ENCODE results near the gene SRR. TPM values are rescaled to one million over a fixed set of nuclear protein-coding genes. Genes with fewer than 3 reads are reported as not detected.

Gene SRR
- total and polyA plus RNA-seq, 2 donors (not counting 3 experiments of a cell fraction or from before 2014, with no cell fraction given), result 13.7 to 20.1 TPM

DNA sequence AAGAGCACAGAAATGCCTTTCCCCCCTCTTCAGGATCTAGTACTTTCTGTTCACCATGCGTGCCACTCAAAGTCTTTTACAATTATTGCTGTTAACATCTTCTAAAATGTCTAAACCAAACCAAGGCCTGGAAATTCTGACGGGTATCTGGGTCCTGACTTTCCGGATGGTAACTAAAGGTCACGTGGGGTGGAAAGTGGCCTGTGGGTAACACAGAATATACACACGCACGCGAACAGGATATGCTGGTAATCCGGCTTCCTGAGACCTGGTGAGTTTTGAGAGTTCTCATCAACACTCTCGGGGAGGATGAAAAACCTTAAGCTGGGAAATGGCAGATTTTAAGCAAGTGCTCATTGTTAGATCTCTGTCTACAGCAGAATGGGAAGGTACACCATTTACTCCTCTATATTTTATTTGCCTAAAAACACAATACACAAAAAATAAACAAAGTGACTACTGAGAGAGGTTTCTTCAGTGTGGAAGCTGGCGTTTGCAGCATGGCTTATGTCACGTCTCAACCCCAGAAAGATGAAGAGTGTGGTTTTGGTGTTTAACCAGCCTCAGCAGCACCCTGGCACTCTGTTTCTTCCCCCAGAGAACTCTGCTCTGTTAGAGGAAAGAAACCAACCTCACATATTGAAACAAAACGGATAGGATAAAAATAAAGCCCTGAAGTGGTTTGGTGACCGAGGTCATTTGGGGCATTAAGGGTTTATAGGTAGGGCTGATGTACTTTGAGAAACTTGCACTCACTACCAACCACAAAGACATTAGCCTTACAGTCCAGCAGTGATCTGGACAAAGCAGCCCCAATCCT is 37.5 kb upstream of the SRR start:
- no peak for TF ChIP-seq GATA2 (IDR thresholded peaks at IDR 0.05; ENCODE audit: insufficient read depth, insufficient read length, low read depth, low read length)
- no peak for TF ChIP-seq POLR2A (IDR thresholded peaks at IDR 0.05; ENCODE audit: low read depth, low read length)
- no peak for TF ChIP-seq FOS (IDR thresholded peaks at IDR 0.05; ENCODE audit: borderline replicate concordance, insufficient read depth, low read length)
- no peak for TF ChIP-seq POLR2AphosphoS5 (IDR thresholded peaks at IDR 0.05; ENCODE audit: insufficient read depth, low read depth, low read length)
- TF ChIP-seq, protein P1, sequence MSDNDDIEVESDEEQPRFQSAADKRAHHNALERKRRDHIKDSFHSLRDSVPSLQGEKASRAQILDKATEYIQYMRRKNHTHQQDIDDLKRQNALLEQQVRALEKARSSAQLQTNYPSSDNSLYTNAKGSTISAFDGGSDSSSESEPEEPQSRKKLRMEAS (IDR thresholded peaks at IDR 0.05; ENCODE audit: insufficient read depth, insufficient read length), result no peak
- no peak overlapping the region for H3K4me2 ChIP-seq (ENCODE audit: insufficient read depth, low read length)
- intact Hi-C loops (cut with micrococcal nuclease) (no loop called here), dilution Hi-C loops (cut with MboI; ENCODE audit: extremely low pct_ligation_motif_present, low sequenced_read_pairs) (no loop called here)
- no peaks in the 10 kb centered on the region for H3K4me1 ChIP-seq (ENCODE audit: control insufficient read depth, extremely low read depth, insufficient read depth, low read length)
- no peak overlapping the region for H3K27ac ChIP-seq (ENCODE audit: insufficient read depth, low read depth, low read length)
- FAIRE-seq (no peak), DNase-seq (ENCODE audit: low read depth, low spot score) (peak; percentile 49)
- no peak overlapping the region for H3K4me3 ChIP-seq (replicated peaks in 1 of 3; ENCODE audit: insufficient read depth in 1 of 3, low read depth in 1 of 3, low read length in 3 of 3)
- ChIA-PET CTCF (interaction anchor here (0.6 to 1.9 kb wide), 6 partner anchors 12 to 237 kb away, joined by 3 to 11 read pairs (median 3); partner anchors contain the start of gene HIC1), POLR2A (no interaction called here)
- no peak overlapping the region for H2AFZ ChIP-seq (ENCODE audit: low read depth, low read length)
- H3K27me3 ChIP-seq (ENCODE audit: control insufficient read depth in 2 of 2, insufficient read depth in 2 of 2, low read length in 2 of 2), result no peaks in the 10 kb centered on the region
- H4K20me1 ChIP-seq (replicated peaks; ENCODE audit: control insufficient read depth, extremely low read depth, insufficient read depth, low read length), result no peaks in the 10 kb centered on the region
- BruUV-seq (replicated peaks), result no TSS peak
- H3K9me1 ChIP-seq (replicated peaks; ENCODE audit: control insufficient read depth, extremely low read depth, insufficient read depth, low read length), result no peaks in the 10 kb centered on the region
- H3K79me2 ChIP-seq (ENCODE audit: control insufficient read depth, insufficient read depth, low read length), result peaks cover 2% of the 10 kb centered on the region
- H3K9ac ChIP-seq (replicated peaks; ENCODE audit: extremely low read depth, insufficient read depth, low read length), result no peak overlapping the region
- no peaks in the 10 kb centered on the region for H3K9me3 ChIP-seq (replicated peaks; ENCODE audit: control insufficient read depth, insufficient read depth, low read length)
- H3K36me3 ChIP-seq (ENCODE audit: control insufficient read depth in 2 of 2, extremely low read depth in 1 of 2, insufficient read depth in 2 of 2, low read length in 2 of 2), result peaks cover 0 to 3% of the 10 kb centered on the region in 2 experiments

DNA sequence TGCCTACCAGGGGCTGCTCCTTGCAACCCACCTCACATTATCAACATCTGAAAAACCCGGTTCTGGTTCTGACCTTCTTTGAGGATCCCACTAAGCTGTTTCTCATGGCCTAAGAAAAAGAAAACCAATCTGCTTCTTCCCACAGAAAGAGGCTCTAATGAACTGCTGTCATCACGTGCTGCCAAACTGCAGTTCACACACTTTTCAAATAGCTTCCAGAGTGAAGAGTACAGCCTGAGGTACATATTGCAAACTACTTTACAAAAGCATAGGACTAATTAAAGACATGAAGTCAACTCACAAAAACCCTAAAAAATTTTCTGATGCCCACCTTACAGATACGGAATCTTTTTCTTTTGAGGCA is 36.9 kb upstream of the SRR start:
- no peaks in the 10 kb centered on the region for H3K79me2 ChIP-seq (ENCODE audit: control insufficient read depth, insufficient read depth, low read length)
- no peak overlapping the region for H2AFZ ChIP-seq (ENCODE audit: low read depth, low read length)
- no peak overlapping the region for H3K27ac ChIP-seq (ENCODE audit: insufficient read depth, low read depth, low read length)
- intact Hi-C loops (cut with micrococcal nuclease), result no loop called here
- no peaks in the 10 kb centered on the region for H3K4me1 ChIP-seq (ENCODE audit: control insufficient read depth, extremely low read depth, insufficient read depth, low read length)
- no peak for FAIRE-seq
- no peak overlapping the region for H3K4me3 ChIP-seq (replicated peaks in 1 of 3; ENCODE audit: insufficient read depth in 1 of 3, low read depth in 1 of 3, low read length in 3 of 3)
- BruUV-seq (replicated peaks), result no TSS peak
- H3K9me1 ChIP-seq (replicated peaks; ENCODE audit: control insufficient read depth, extremely low read depth, insufficient read depth, low read length), result no peaks in the 10 kb centered on the region
- no peaks in the 10 kb centered on the region for H4K20me1 ChIP-seq (replicated peaks; ENCODE audit: control insufficient read depth, extremely low read depth, insufficient read depth, low read length)
- dilution Hi-C loops (cut with MboI; ENCODE audit: extremely low pct_ligation_motif_present, low sequenced_read_pairs), result no loop called here
- no peak overlapping the region for H3K4me2 ChIP-seq (ENCODE audit: insufficient read depth, low read length)
- CTCF ChIA-PET, result interaction anchor here (1.6 to 1.9 kb wide), 2 partner anchors 14 to 212 kb away, joined by 3 to 4 read pairs; partner anchors contain the start of gene HIC1
- DNase-seq (ENCODE audit: low read depth, low spot score), result no peak
- no peaks in the 10 kb centered on the region for H3K27me3 ChIP-seq (ENCODE audit: control insufficient read depth in 2 of 2, insufficient read depth in 2 of 2, low read length in 2 of 2)
- no peaks in the 10 kb centered on the region for H3K9me3 ChIP-seq (replicated peaks; ENCODE audit: control insufficient read depth, insufficient read depth, low read length)
- H3K9ac ChIP-seq (replicated peaks; ENCODE audit: extremely low read depth, insufficient read depth, low read length), result no peak overlapping the region
- POLR2A ChIA-PET, result no interaction called here
- H3K36me3 ChIP-seq (ENCODE audit: control insufficient read depth in 2 of 2, extremely low read depth in 1 of 2, insufficient read depth in 2 of 2, low read length in 2 of 2), result peaks cover under 1 to 3% of the 10 kb centered on the region in 2 experiments
- TF ChIP-seq, protein P1 (IDR thresholded peaks at IDR 0.05; ENCODE audit: insufficient read depth, insufficient read length), result no peak
- no peak for TF ChIP-seq GATA2 (IDR thresholded peaks at IDR 0.05; ENCODE audit: insufficient read depth, insufficient read length, low read depth, low read length)
- TF ChIP-seq FOS (IDR thresholded peaks at IDR 0.05; ENCODE audit: borderline replicate concordance, insufficient read depth, low read length), result no peak
- TF ChIP-seq POLR2AphosphoS5 (IDR thresholded peaks at IDR 0.05; ENCODE audit: insufficient read depth, low read depth, low read length), result no peak
- TF ChIP-seq, protein P2, sequence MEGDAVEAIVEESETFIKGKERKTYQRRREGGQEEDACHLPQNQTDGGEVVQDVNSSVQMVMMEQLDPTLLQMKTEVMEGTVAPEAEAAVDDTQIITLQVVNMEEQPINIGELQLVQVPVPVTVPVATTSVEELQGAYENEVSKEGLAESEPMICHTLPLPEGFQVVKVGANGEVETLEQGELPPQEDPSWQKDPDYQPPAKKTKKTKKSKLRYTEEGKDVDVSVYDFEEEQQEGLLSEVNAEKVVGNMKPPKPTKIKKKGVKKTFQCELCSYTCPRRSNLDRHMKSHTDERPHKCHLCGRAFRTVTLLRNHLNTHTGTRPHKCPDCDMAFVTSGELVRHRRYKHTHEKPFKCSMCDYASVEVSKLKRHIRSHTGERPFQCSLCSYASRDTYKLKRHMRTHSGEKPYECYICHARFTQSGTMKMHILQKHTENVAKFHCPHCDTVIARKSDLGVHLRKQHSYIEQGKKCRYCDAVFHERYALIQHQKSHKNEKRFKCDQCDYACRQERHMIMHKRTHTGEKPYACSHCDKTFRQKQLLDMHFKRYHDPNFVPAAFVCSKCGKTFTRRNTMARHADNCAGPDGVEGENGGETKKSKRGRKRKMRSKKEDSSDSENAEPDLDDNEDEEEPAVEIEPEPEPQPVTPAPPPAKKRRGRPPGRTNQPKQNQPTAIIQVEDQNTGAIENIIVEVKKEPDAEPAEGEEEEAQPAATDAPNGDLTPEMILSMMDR (IDR thresholded peaks at IDR 0.05; ENCODE audit: extremely low read depth in 1 of 2, insufficient read depth in 1 of 2, low read depth in 1 of 2, low read length in 2 of 2), result no peak
- no peak for TF ChIP-seq MYC (IDR thresholded peaks at IDR 0.05; ENCODE audit: low read depth, low read length)
- no peak for TF ChIP-seq EZH2 (IDR thresholded peaks at IDR 0.05; ENCODE audit: borderline replicate concordance, low read depth, low read length, severe bottlenecking)
- TF ChIP-seq JUN (IDR thresholded peaks at IDR 0.05; ENCODE audit: borderline replicate concordance, insufficient read depth, insufficient read length, low read depth), result no peak
- no peak for TF ChIP-seq POLR2A (IDR thresholded peaks at IDR 0.05; ENCODE audit: low read depth, low read length)

All from endothelial cell of umbilical vein (primary cell).